GM18505 (cell line): ENCODE data around the gene FRK.

Source experiments
- ATAC-seq: cut with Tn5 transposase; IDR thresholded peaks from one replicate; pipeline ENCODE4 v1.9.1; 2021; ENCODE audit not compliant: unreplicated experiment
- POLR2A ChIP-seq: IDR thresholded peaks from 4 replicates; pipeline ENCODE4 v1.6.1; 2011; ENCODE audit warnings: borderline replicate concordance; ENCODE audit not compliant: insufficient read depth, insufficient read length; ENCODE audit errors: extremely low read depth

FRK gene

DNA sequence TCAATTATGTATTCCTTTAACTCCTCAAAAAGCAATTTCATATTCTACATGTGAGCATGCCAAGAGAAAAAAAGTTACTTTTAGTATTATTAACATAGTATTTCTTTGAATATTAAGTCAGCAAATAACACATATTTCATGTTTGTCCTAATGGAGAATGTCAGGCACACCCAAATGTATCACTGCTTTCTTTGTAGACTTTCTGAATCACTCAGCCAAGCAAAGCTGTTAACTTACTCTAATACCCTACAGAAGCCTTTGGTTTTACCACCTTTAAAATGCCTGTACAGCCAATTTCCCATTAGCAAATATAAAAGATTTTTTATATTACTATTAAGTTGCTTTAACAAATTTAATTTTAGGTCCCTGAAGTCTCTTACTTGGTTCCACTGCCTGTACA lies 23.8 kb downstream of the FRK start:
- ATAC-seq = no peak
- no peak for TF ChIP-seq POLR2A

DNA sequence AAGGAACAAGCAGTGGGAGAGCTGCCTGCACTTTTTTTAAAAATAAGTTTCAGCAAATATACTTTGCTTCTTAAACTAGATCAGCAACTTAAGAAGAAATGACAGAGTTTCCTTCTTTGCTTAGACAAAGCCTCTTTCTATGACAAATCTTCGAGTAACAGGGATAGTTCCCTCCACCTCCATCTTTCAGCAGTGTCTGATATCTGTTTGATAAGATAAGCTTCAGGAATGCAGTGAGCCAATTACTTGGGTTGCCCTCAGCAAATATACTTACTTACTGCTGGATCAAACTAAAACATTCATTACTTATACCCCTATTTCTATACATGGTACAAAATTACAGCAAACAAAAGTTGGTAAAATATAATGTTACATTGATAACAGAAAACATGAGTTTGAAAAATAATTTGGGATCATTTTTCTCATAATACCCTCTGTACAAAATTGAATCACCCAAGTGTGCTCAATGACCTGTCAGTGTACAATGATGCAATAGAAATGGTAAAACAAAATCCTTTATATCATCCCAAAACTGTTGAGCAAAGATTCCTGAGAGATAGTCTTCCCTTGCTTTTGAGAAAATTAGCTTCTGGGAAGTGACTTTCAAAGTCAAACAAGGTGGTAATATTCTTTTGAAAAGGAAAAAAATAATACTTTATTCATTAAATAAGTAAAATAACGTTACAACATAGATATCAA lies 24.5 kb downstream of the FRK start:
- TF ChIP-seq POLR2A = no peak
- no peak for ATAC-seq

GRCh38 chr6:116035616-116036015 lies 25.1 kb downstream of the FRK start:
- TF ChIP-seq POLR2A = no peak
- ATAC-seq = no peak

GRCh38 chr6:116034327-116034726 lies 26.4 kb downstream of the FRK start:
- no peak for TF ChIP-seq POLR2A
- ATAC-seq = no peak

DNA sequence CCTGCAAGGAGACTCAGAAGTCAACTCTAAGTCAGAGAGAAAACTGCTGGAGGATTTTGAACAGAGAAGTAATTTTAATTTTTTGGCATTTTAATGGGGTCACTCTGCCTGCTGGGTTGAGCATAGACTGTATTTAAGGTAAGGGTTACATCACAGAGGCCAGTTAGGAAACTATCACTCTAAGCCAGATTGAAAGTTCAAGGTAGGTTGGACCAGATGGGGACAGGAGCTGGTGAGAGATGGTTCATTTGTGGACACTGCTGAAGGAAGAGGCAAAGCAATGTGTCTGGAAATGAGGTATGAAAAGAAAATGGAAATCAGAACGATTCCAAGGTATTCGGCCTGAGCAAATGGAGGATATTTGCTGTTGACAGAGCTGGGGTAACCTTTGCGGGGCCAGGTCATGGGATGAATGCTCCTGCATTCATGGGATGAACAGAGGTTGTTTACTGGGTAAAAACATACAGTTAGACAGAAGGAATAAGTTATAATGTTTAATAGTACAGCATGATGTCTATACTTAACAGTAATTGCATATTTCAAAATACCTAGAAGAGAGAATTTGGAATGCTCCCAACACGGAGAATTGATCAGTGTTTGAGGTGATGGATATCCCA lies 26.9 kb downstream of the FRK start:
- ATAC-seq = no peak
- no peak for TF ChIP-seq POLR2A

- ATAC-seq = no peak
- TF ChIP-seq POLR2A = no peak
Measured at GRCh38 chr6:116030770-116031169, 29.9 kb downstream of the FRK start.

DNA sequence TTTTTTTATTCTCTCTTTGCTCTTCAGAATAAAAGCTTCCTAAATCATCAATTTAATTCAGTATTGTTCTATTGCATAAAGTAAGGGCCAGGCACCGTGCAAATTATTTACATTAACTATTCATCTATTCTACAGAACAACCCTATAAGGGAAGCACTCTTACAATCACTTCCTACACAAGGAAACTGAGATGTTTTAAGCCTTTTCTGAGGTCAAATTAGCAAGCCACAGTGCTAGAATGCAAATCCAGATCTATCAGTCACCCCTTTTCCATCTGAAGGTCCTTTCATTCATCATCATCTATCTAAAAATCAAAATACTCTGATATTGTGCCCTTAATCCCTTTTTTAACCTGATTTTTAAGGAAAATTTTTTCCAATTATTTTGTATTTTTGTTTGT lies 31.2 kb downstream of the FRK start:
- no peak for ATAC-seq
- no peak for TF ChIP-seq POLR2A

DNA sequence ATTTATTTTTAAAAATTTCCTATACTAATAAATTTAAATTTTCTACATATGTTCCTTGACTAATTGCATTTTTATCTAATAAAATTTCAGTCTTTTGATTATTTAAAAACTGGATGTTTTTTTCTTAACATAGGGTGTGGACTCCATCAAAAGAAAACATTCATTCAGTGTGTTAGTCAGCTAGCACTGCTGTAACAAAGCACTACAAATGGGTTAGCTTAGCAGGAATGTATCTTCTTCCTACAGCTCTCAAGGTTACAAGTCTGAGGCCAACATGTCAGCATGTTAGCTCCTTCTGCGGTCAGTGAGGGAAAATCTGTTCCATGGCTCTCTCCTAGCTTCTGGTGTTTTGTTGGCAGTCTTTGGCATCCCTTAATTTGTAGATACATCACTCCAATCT lies 32.5 kb downstream of the FRK start:
- TF ChIP-seq POLR2A = no peak
- ATAC-seq = no peak

DNA sequence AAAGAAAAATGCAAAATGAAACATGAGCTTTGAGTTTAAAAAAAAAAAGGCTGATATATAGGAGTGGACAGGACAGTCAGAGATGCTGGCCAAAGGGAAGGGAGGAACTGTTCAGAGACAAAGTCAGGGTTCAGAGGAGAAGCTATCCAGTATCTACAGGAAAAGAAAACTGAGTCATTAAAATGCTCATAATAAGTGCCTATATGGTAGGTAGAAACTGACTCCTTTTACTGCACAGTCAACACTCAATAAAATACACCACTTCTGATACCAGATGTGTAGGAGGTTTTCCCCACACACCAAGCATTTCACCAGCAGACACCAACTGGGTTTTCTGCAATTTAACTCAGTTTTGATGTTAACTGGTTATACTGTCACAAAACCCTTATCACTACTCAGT lies 32.9 kb downstream of the FRK start:
- ATAC-seq = no peak
- TF ChIP-seq POLR2A = no peak

DNA sequence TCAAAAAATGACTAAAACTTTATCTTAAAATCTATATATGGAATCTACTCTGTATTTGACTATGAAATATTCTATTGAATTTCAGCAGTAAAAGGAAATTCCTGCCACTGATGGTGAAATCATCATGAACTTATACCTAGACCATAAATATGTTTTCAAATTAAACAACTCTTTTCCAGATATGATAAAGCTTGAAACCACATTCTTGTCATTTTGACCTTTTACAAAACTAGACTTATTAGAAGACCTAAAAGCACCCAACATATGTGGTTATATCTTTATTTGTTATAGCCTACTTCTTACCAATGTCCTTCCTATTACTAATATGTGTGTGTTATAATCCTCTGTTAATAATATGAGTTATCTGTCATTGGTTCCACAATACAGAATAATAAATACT lies 35.3 kb downstream of the FRK start:
- TF ChIP-seq POLR2A = no peak
- no peak for ATAC-seq

DNA sequence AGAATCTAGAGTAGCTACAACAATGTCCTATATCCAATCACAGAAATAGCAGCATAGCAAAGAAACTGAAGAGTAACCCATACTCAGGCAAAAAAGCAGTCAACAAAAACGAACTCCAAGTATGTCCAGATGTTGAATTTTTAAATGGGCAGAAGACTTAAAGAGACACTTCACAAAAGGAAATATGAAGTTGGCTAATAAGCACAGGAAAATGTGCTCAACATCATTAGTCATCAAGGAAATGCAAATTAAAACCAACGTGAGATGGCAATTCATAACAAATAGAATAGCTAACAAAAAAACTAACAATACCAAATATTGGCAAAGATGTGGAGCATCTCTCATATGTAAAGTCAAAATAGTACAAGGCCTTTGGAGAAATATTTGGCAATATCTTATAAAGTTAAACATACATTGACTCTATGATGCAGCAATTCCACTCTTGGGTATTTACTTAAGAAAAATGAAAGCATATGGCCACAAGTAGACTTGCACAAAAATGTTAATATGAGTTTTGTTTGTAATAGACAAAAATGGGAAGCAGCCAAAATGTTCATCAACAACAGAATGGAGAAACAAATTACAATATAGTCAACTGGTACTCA lies 37.7 kb downstream of the FRK start:
- TF ChIP-seq POLR2A = no peak
- ATAC-seq = no peak

- no peak for ATAC-seq
- no peak for TF ChIP-seq POLR2A
Measured at GRCh38 chr6:116020738-116021137, 40.0 kb downstream of the FRK start.

DNA sequence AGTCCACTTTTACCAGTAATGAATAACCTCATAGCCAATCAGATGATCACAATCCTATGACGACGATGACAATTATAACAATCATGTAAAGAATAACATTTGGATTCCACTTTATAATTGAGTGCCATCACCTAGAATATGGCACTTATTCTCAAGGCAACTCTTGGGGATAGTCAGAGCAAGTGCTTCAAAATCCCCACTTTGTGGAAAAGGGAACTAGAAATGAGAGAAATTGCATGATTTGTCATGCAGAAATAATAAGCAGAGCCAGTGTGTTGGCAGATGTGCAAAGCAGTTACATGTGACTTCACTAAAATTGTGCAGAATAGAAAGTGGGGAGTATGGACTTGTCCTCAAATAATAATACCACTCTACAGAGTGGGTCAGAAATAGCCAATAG lies 41.3 kb downstream of the FRK start:
- no peak for TF ChIP-seq POLR2A
- peak; percentile 79 for ATAC-seq

GRCh38 chr6:116018976-116019375 lies 41.7 kb downstream of the FRK start:
- no peak for TF ChIP-seq POLR2A
- no peak for ATAC-seq
